DMS53 treated with DMSO at 0.1 percent for 48 hours (cell line): ENCODE measurements around the gene GNAO1.
A peak's percentile ranks its signal among the peaks of the same experiment; 100 is the strongest.

Source experiments
- DNase-seq: peaks from one replicate; lab custom pipeline; 2025; ENCODE audit not compliant: unreplicated experiment; lab: John Stamatoyannopoulos, UW

The GNAO1 gene

GRCh38 chr16:56328276-56329022, 137.2 kb downstream of the GNAO1 start:
- DNase-seq, result no peak

- no peak for DNase-seq
These were observed 138.6 kb downstream of the GNAO1 start for GRCh38 chr16:56329887-56330286.

GRCh38 chr16:56330476-56330875, 139.2 kb downstream of the GNAO1 start:
- no peak for DNase-seq

DNA sequence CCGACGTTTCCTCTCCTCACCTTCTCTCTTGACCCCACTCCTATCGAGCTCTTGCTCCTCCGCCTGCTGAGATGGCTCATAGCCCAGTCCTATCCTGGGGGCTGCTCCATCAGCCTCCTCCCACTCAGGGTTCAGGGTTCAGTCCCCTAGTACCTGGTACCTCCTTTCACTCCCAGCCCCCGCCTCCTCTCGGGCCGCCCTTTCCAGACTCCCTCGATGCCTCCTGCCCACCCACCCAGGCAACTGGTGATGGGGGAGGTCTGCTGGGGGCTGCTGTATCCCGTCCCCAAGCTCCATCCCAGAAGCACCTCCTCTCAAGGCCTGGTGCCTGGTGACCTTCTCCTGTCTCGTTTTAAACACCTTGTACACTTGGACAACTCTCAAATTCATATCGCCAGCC, 140.1 kb downstream of the GNAO1 start:
- DNase-seq, result no peak

DNA sequence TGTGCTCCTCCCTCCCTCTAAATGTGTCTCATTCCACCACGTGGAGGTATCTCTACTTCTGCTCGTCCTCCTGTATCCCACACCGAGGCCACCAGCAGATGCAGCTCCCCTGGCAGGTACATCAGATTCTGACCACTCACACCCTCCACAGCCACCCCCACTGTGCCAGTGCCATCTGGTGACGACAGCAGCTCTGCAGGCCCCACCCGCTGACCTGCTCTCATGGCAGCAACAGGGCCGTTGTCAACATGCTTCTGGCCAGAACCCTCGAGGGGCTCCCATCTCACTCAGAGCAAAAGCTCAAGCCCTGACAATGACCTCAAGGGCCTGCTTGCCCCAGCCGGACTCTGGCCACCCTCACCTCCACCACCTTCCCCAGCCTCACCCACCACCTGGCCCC, 140.6 kb downstream of the GNAO1 start:
- DNase-seq, result no peak

- DNase-seq, result peak; percentile 34
These were observed 141.3 kb downstream of the GNAO1 start for GRCh38 chr16:56332464-56333079.

- no peak for DNase-seq
These were observed 143.5 kb downstream of the GNAO1 start for GRCh38 chr16:56334761-56335160.

- no peak for DNase-seq
These were observed 144.9 kb downstream of the GNAO1 start for GRCh38 chr16:56336071-56336688.

- no peak for DNase-seq
These were observed 145.4 kb downstream of the GNAO1 start for GRCh38 chr16:56336711-56337110.

GRCh38 chr16:56337131-56337857, 146.0 kb downstream of the GNAO1 start:
- DNase-seq, result no peak

DNA sequence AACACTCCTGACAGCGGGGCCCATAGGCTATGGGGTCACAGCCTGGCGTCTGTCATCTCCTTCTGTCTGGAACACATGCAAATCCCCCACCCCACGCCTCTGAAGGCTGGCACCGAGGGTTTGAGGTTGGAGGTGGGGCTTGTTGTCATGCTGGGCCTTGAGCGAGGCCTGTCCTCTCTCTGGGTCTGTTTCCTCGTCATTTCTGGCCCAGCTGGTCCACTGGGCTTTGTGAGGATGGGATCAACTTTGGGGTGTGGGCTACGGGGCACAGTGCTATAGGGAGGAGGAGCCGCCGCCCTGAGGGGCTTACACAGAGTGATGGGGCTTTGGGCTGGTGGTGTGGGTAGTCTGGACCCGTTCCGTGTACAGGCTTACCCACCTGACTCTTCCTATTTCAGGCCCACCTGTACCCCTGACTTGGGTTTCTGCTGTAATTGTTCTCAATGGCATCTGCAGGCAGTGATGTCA, 146.6 kb downstream of the GNAO1 start:
- DNase-seq, result no peak

GRCh38 chr16:56338566-56339318, 147.5 kb downstream of the GNAO1 start:
- DNase-seq, result no peak

DNA sequence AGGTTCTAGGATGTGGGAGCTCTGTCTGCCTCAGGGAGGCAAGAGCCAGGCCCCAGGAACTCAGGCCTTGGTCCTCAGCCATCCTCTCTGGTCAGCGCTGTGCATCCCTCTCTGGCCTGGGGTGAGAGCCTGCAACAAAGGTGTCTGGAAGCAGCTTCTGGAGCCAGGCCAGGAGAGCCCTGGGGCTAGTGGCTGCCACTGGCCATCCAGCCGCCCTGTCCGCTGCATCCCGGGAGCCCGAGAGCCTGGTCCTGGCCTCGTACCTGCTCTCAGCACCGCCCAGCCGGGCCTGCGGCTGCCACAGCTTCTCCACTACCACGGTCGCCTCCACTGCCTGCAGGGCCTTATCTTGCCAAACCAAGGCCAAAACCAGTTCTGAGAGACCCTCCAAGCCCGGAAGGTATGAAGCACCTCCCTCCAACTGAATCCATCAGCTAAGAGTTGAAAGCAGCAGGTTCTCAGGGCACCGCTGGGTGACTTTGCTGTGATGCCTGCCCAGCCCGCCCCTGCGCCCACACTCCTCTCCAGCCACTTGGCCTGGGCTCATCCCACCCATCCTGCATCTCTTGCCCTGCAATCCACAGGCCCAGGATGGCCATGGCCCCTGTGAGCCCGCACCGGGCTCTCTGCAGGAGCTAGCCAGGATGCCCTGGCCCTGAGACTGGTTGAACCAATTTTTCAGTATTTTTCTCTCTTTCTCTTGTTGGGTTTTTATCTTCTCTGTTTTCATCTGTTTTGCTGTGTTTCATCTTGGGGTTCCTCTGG, 148.3 kb downstream of the GNAO1 start:
- no peak for DNase-seq

DNA sequence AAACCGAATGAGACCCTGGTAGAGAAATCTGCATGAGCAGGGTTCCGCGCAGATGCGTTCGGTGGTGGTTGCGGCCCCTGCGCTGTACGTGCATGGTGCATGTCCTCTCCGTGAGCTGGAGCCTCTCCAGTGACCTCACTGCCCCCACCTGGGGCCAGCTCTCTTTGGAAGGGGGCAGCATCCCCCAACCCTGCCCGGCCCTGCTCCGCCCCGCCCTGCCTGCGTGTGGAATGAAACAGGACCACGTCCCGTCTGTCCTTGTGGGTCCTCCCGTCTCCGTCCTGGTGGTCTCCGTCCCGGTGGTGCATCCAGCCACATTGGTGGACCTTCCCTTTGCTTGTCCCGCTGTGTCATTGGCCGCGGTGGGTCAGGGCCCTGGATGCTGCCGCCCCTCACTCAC, 149.1 kb downstream of the GNAO1 start:
- no peak for DNase-seq

- DNase-seq, result no peak
These were observed 149.6 kb downstream of the GNAO1 start for GRCh38 chr16:56340864-56341365.

DNA sequence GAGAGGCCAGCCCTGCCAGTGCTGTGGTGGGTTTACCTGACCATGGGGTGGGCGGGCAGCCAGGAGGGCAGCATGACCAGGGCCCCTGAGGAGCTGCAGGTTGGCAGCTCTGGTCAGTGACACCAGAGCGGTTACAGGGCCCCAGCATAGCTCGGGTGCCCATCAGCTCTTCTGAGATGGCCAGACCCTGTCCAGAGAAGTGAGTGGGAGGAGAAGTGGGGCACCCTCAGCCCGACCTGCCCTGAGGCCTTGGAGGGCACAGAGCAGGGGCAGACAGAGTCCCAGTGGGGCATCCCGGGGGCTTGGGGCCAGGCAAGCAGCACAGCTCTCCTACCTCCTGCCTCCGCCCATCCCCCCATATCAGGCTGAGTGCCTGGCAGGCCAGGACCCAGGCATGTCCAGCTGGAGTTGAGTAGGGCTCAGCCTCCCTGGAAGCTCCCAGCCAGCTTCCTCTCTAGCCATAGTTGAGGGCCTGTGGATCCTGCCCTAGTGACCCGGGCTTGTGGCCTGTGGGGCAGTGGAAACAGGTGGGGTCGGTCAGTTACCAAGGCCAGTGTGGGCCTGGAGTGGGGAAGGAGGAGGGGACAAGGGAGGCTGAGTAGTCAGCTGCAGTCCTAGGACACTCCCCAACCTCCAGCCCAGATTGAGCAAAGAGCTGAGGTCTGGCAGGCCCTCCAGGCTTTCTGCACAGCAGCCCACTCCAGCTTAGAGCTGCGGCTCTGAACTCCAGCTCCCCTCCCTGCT, 150.5 kb downstream of the GNAO1 start:
- DNase-seq, result no peak

DNA sequence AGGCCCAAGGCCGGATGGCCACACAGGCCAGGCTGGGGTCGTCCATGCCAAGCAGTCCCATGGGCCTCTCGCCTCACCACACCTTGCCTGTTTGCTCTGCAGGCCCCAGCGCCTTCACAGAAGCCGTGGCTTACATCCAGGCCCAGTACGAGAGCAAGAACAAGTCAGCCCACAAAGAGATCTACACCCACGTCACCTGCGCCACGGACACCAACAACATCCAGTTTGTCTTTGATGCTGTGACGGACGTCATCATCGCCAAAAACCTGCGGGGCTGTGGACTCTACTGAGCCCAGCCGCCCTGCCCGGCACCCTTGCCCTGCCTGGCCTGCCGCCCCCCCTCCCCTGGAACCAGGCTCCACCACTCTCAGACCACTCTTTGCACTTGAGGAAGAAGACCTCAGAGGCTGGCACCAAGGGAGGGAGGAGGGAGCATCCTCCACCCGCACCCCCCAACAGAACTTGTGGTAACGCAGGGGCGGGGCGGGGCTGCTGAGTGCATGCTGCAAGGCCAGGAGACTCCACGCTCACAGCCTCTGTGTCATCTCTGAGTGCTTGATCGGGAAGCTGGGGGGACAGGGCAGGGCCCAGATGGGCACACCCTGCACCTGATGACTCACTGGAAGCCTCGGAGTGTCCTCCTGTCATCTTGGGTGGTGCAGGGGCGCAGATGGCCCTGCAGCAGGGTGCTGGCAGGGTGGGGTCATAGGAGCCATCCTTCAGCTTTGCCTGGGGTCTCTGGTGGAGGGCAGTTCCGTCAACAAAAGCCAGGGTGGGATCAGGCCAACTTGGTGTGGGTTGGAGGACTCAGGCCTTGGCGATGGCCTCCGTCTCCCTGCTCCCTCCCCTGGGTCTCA, 152.6 kb downstream of the GNAO1 start:
- no peak for DNase-seq
